CD14-positive monocyte (primary cell): ENCODE results near the gene IZUMO1. TPM values are rescaled to one million over a fixed set of nuclear protein-coding genes. Genes with fewer than 3 reads are reported as not detected.

ENCODE experiments used
- DNase-seq, 3 donors: peaks; one replicate each; pipeline ENCODE4 v3.0.0-alpha.2; 2011 to 2022
- H2AFZ ChIP-seq: 2 replicates; pipeline ENCODE4 v1.6.0; 2012; ENCODE audit warnings: mild to moderate bottlenecking, low read depth, low read length, inconsistent platforms; ENCODE audit not compliant: insufficient read depth, poor library complexity, severe bottlenecking
- H3K27ac ChIP-seq, 2 donors: 1 replicate in 1 of 2; 2 replicates in 1 of 2; pipeline ENCODE4 v1.5.1; 2012 to 2013; ENCODE audit warnings: low read length in 2 of 2, control low read depth in 1 of 2, inconsistent platforms in 1 of 2, low read depth in 1 of 2, mild to moderate bottlenecking in 1 of 2
- H3K27me3 ChIP-seq, 2 donors: one replicate each; pipeline versions ENCODE4 v1.6.0 to v1.6.1; 2011 to 2013; ENCODE audit warnings: low read length in 2 of 2; ENCODE audit not compliant: control insufficient read depth in 2 of 2, insufficient read depth in 2 of 2
- H3K36me3 ChIP-seq, 2 donors: replicated peaks in 1 of 2; 1 replicate in 1 of 2; 2 replicates in 1 of 2; pipeline versions ENCODE4 v1.5.1 to v1.6.1; 2012 to 2013; ENCODE audit warnings: low read length in 2 of 2, control low read depth in 1 of 2, inconsistent platforms in 1 of 2, mild to moderate bottlenecking in 1 of 2; ENCODE audit not compliant: insufficient read depth in 2 of 2, control insufficient read depth in 1 of 2
- H3K4me1 ChIP-seq, 2 donors: 1 replicate in 1 of 2; 2 replicates in 1 of 2; pipeline versions ENCODE4 v1.5.1 to v1.6.1; 2012 to 2013; ENCODE audit warnings: low read length in 2 of 2, control low read depth in 1 of 2, inconsistent platforms in 1 of 2, mild to moderate bottlenecking in 1 of 2, moderate library complexity in 1 of 2; ENCODE audit not compliant: insufficient read depth in 2 of 2, control insufficient read depth in 1 of 2
- H3K4me2 ChIP-seq: replicated peaks from 2 replicates; pipeline ENCODE3; 2012; ENCODE audit warnings: low read length, moderate library complexity, mild to moderate bottlenecking; ENCODE audit not compliant: poor library complexity, severe bottlenecking; ENCODE audit errors: extremely low read depth
- H3K4me3 ChIP-seq, 3 experiments: fragments of 200-600 bp in 1 of 3; sonication (generic) in 1 of 3; replicated peaks in 1 of 3; 1 replicate in 2 of 3; 2 replicates in 1 of 3; pipeline ENCODE4 v1.5.1; 2011 to 2013; ENCODE audit warnings: low read length in 3 of 3, mild to moderate bottlenecking in 3 of 3, control low read depth in 2 of 3, low read depth in 2 of 3, inconsistent platforms in 1 of 3, moderate library complexity in 1 of 3
- H3K79me2 ChIP-seq: 2 replicates; pipeline ENCODE4 v1.6.0; 2012; ENCODE audit warnings: mild to moderate bottlenecking, control low read depth, inconsistent platforms, low read length, moderate library complexity; ENCODE audit not compliant: insufficient read depth
- H3K9ac ChIP-seq: 2 replicates; pipeline ENCODE4 v1.6.0; 2017; ENCODE audit warnings: low read length, mild to moderate bottlenecking; ENCODE audit not compliant: insufficient read depth, poor library complexity, severe bottlenecking
- H3K9me3 ChIP-seq, 2 donors: replicated peaks in 1 of 2; 1 replicate in 1 of 2; 2 replicates in 1 of 2; pipeline versions ENCODE4 v1.5.1 to v1.6.1; 2012 to 2013; ENCODE audit warnings: low read length in 2 of 2, control low read depth in 1 of 2; ENCODE audit not compliant: control insufficient read depth in 1 of 2, insufficient read depth in 1 of 2
- H4K20me1 ChIP-seq: 2 replicates; pipeline ENCODE4 v1.6.0; 2012; ENCODE audit warnings: mild to moderate bottlenecking, low read length, control low read depth, moderate library complexity; ENCODE audit not compliant: insufficient read depth
- H3K27ac Mint-ChIP-seq, 7 donors: one replicate each; pipeline ENCODE4 v1.8.0; 2020; ENCODE audit warnings: mild to moderate bottlenecking in 7 of 7, mixed read lengths in 7 of 7, moderate library complexity in 6 of 7, inconsistent platforms in 2 of 7
- H3K27me3 Mint-ChIP-seq, 3 donors: one replicate each; pipeline ENCODE4 v1.8.0; 2021 to 2022; ENCODE audit warnings: low read depth in 3 of 3, mild to moderate bottlenecking in 3 of 3, mixed read lengths in 3 of 3, moderate library complexity in 3 of 3, inconsistent platforms in 1 of 3
- H3K36me3 Mint-ChIP-seq, 2 donors: one replicate each; pipeline ENCODE4 v1.8.0; 2020; ENCODE audit warnings: mixed read lengths in 2 of 2, inconsistent platforms in 1 of 2, mild to moderate bottlenecking in 1 of 2
- H3K4me1 Mint-ChIP-seq: one replicate; pipeline ENCODE4 v1.8.0; 2020; ENCODE audit warnings: mild to moderate bottlenecking, mixed read lengths
- H3K4me3 Mint-ChIP-seq, 2 donors: one replicate each; pipeline ENCODE4 v1.8.0; 2020; ENCODE audit warnings: mild to moderate bottlenecking in 2 of 2, mixed read lengths in 2 of 2, moderate library complexity in 1 of 2
- H3K9me3 Mint-ChIP-seq, 7 donors: one replicate each; pipeline ENCODE4 v1.8.0; 2020 to 2022; ENCODE audit warnings: mixed read lengths in 7 of 7, mild to moderate bottlenecking in 6 of 7, moderate library complexity in 6 of 7, inconsistent platforms in 2 of 7
- WGBS: methylation state at CpG from one replicate; pipeline ENCODE4 v1.1.5; 2013; ENCODE audit warnings: missing lambda C conversion rate; ENCODE audit not compliant: insufficient coverage; 5-methylcytosine and 5-hydroxymethylcytosine counted together
- intact Hi-C, 2 donors: fragments of 100-400 bp; cut with micrococcal nuclease; formaldehyde crosslinking; loops; one replicate each; pipeline versions ENCODE4 v1.15.0 to v1.15.1; 2023
- polyA plus RNA-seq, 3 donors: library from polyadenylated mRNA; depleted of rRNA in 1 of 3; unstranded in 2 of 3; stranded (reverse) in 1 of 3; fragments of 300-500 nt in 2 of 3; fragments of >200 nt in 1 of 3; fragmentation: Illumina TruSeq in 2 of 3; gene quantifications; 1 replicate in 2 of 3; 2 replicates in 1 of 3; pipeline ENCODE4 v1.2.3, GENCODE V29; 2012 to 2021
- TF ChIP-seq, protein P1 (sequence below): fragments of 200-600 bp; IDR thresholded peaks from one replicate; pipeline ENCODE4 v1.8.0; 2022; ENCODE audit warnings: antibody characterized with exemption, mild to moderate bottlenecking

Gene IZUMO1
- polyA plus RNA-seq, 3 donors = not detected

DNA sequence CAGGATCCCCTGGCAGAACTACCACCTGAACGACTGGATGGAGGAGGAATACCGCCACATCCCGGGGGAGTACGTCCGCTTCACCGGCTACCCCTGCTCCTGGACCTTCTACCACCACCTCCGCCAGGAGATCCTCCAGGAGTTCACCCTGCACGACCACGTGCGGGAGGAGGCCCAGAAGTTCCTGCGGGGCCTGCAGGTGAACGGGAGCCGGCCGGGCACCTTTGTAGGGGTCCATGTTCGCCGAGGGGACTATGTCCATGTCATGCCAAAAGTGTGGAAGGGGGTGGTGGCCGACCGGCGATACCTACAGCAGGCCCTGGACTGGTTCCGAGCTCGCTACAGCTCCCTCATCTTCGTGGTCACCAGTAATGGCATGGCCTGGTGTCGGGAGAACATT lies 43.4 kb downstream of the IZUMO1 start:
- H3K9ac ChIP-seq = no peak overlapping the region
- no peaks in the 10 kb centered on the region for H3K27me3 ChIP-seq
- peaks cover 0 to 4% of the 10 kb centered on the region in 2 donors for H3K36me3 Mint-ChIP-seq
- H3K27ac Mint-ChIP-seq = no peak overlapping the region
- no peaks in the 10 kb centered on the region for H3K36me3 ChIP-seq
- peaks cover 0 to 5% (median 2%) of the 10 kb centered on the region in 7 donors for H3K9me3 Mint-ChIP-seq
- H3K27me3 Mint-ChIP-seq = peaks cover 3 to 6% (median 3%) of the 10 kb centered on the region in 3 donors
- TF ChIP-seq, protein P1, sequence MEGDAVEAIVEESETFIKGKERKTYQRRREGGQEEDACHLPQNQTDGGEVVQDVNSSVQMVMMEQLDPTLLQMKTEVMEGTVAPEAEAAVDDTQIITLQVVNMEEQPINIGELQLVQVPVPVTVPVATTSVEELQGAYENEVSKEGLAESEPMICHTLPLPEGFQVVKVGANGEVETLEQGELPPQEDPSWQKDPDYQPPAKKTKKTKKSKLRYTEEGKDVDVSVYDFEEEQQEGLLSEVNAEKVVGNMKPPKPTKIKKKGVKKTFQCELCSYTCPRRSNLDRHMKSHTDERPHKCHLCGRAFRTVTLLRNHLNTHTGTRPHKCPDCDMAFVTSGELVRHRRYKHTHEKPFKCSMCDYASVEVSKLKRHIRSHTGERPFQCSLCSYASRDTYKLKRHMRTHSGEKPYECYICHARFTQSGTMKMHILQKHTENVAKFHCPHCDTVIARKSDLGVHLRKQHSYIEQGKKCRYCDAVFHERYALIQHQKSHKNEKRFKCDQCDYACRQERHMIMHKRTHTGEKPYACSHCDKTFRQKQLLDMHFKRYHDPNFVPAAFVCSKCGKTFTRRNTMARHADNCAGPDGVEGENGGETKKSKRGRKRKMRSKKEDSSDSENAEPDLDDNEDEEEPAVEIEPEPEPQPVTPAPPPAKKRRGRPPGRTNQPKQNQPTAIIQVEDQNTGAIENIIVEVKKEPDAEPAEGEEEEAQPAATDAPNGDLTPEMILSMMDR = no peak
- no peaks in the 10 kb centered on the region for H3K79me2 ChIP-seq
- H3K9me3 ChIP-seq = no peaks in the 10 kb centered on the region
- H3K4me3 ChIP-seq = no peak overlapping the region
- H3K27ac ChIP-seq = no peak overlapping the region
- 91% methylated on average over 17 of the region's 23 CpGs for WGBS
- H4K20me1 ChIP-seq = no peaks in the 10 kb centered on the region
- DNase-seq = no peak
- no peak overlapping the region for H2AFZ ChIP-seq
- no peaks in the 10 kb centered on the region for H3K4me1 Mint-ChIP-seq
- intact Hi-C loops = no loop called here
- H3K4me1 ChIP-seq = no peaks in the 10 kb centered on the region
- no peak overlapping the region for H3K4me3 Mint-ChIP-seq
- H3K4me2 ChIP-seq = no peak overlapping the region

DNA sequence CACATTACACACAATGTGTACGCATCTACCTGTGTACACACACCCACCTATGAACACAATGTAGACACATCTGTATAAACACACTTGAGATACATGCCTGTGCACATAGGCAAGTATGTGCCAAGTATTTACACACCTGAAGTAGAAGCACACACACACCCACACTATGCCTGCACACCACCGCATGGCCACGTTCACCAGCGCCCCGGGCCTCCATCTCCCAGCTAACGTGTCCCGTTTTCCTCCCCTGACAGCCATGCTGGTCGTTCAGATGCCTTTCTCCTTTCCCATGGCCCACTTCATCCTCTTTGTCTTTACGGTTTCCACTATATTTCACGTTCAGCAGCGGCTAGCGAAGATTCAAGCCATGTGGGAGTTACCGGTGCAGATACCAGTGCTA lies 44.0 kb downstream of the IZUMO1 start:
- H3K4me3 Mint-ChIP-seq = no peak overlapping the region
- DNase-seq = no peak
- peaks cover 0 to 4% of the 10 kb centered on the region in 2 donors for H3K36me3 Mint-ChIP-seq
- TF ChIP-seq, protein P1 = no peak
- Histone ChIP-seq H3K27ac (no peak overlapping the region), H3K9ac (no peak overlapping the region), H3K27me3 (peaks cover 0 to 2% of the 10 kb centered on the region in 2 donors), H3K4me1 (no peaks in the 10 kb centered on the region), H3K9me3 (no peaks in the 10 kb centered on the region), H3K4me3 (no peak overlapping the region), H2AFZ (no peak overlapping the region), H3K36me3 (no peaks in the 10 kb centered on the region), H4K20me1 (no peaks in the 10 kb centered on the region), H3K79me2 (no peaks in the 10 kb centered on the region), H3K4me2 (no peak overlapping the region)
- peaks cover 6 to 9% (median 8%) of the 10 kb centered on the region in 3 donors for H3K27me3 Mint-ChIP-seq
- H3K9me3 Mint-ChIP-seq = peaks cover 0 to 5% (median 2%) of the 10 kb centered on the region in 7 donors
- over 99% methylated on average over 13 of the region's 13 CpGs for WGBS
- H3K4me1 Mint-ChIP-seq = peaks cover 4% of the 10 kb centered on the region
- intact Hi-C loops = no loop called here
- H3K27ac Mint-ChIP-seq = no peak overlapping the region
